Measurements from ENCODE around the gene CCDC200. TPM values are rescaled to one million over a fixed set of nuclear protein-coding genes. Genes with fewer than 3 reads are reported as not detected.

CCDC200 gene
- total RNA-seq, 1 donor, result not detected

DNA sequence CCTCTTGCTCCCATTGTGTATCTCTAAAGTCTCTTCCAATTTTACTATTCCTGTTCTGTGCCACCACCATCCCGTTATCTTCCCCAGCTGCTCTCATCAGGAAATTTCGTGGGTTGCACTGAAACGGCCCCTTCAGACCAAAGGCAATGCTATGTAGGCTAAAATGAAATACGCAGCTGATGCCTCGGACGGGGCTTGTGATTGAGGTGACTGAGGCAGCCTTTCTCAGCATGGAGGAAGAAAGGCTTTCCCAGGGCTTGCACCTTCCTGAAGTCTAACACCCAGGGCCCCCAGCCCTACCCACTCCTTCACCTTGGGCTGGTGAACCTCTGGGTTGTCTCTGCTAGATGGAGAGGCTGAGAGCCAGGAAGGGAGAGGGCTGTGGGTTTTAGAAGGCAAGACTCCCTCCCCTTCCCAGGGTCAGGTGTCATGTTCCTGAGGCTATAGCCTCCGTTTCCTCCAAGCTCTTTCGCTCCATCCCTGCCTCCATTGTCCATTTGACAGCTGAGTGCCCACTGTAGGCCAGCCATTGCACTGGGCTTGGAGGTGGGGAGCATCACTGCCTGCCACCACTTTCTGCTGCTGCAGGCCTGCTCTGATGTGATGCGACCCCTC, 7.8 kb downstream of the CCDC200 start:
- Histone ChIP-seq H3K79me2 (ENCODE audit: insufficient read depth, low read length) (no peaks in the 10 kb centered on the region), H3K36me3 (ENCODE audit: insufficient read depth, low read length) (peaks cover 60% of the 10 kb centered on the region), H3K9me3 (ENCODE audit: low read depth, low read length) (no peaks in the 10 kb centered on the region), H3K4me3 (ENCODE audit: insufficient read depth, low read length) (no peak overlapping the region), H3K4me2 (ENCODE audit: insufficient read depth, low read length) (no peak overlapping the region), H4K20me1 (ENCODE audit: insufficient read depth, low read length) (no peaks in the 10 kb centered on the region), H3K27ac (ENCODE audit: low read depth, low read length) (no peak overlapping the region), H3K4me1 (ENCODE audit: insufficient read depth, low read length) (no peaks in the 10 kb centered on the region), H2AFZ (ENCODE audit: low read length) (no peak overlapping the region), H3K27me3 (ENCODE audit: insufficient read depth, low read length) (no peaks in the 10 kb centered on the region)
- TF ChIP-seq, protein P1, sequence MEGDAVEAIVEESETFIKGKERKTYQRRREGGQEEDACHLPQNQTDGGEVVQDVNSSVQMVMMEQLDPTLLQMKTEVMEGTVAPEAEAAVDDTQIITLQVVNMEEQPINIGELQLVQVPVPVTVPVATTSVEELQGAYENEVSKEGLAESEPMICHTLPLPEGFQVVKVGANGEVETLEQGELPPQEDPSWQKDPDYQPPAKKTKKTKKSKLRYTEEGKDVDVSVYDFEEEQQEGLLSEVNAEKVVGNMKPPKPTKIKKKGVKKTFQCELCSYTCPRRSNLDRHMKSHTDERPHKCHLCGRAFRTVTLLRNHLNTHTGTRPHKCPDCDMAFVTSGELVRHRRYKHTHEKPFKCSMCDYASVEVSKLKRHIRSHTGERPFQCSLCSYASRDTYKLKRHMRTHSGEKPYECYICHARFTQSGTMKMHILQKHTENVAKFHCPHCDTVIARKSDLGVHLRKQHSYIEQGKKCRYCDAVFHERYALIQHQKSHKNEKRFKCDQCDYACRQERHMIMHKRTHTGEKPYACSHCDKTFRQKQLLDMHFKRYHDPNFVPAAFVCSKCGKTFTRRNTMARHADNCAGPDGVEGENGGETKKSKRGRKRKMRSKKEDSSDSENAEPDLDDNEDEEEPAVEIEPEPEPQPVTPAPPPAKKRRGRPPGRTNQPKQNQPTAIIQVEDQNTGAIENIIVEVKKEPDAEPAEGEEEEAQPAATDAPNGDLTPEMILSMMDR (IDR thresholded peaks at IDR 0.05; ENCODE audit: extremely low read depth, low read depth, low read length), result no peak
- no peak for DNase-seq (ENCODE audit: insufficient read length, low spot score, missing footprints)

DNA sequence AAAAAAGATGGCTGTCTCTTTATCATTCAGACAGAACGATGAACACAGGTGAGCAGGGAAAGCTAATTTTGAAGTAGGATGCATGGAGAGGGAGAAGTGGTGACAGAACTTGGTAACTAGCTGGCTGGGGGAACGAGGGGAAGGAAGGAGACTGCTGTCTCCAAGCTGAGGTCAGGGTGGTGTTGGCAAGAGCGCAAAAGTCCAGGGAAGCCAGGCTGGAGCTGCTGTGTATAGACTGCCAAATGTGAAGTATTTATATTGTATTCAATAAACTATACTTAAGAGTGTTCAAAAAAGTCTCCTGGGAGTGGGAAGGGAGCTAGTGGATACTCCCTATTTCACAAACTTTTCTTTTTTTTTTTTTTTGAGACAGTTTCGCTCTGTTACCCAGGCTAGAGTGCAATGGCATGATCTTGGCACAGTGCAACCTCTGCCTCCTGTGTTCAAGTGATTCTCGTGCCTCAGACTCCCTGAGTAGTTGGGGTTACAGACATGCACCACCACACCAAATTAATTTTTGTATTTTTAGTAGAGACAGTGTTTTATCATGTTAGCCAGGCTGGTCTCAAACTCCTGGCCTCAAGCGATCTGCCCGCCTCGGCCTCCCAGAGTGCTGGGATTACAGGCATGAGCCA, 8.6 kb downstream of the CCDC200 start:
- no peak overlapping the region for H2AFZ ChIP-seq (ENCODE audit: low read length)
- no peak for DNase-seq (ENCODE audit: insufficient read length, low spot score, missing footprints)
- no peaks in the 10 kb centered on the region for H3K79me2 ChIP-seq (ENCODE audit: insufficient read depth, low read length)
- H4K20me1 ChIP-seq (ENCODE audit: insufficient read depth, low read length), result no peaks in the 10 kb centered on the region
- TF ChIP-seq, protein P1 (IDR thresholded peaks at IDR 0.05; ENCODE audit: extremely low read depth, low read depth, low read length), result no peak
- H3K4me2 ChIP-seq (ENCODE audit: insufficient read depth, low read length), result no peak overlapping the region
- H3K27me3 ChIP-seq (ENCODE audit: insufficient read depth, low read length), result no peaks in the 10 kb centered on the region
- H3K9me3 ChIP-seq (ENCODE audit: low read depth, low read length), result no peaks in the 10 kb centered on the region
- H3K4me1 ChIP-seq (ENCODE audit: insufficient read depth, low read length), result no peaks in the 10 kb centered on the region
- no peak overlapping the region for H3K4me3 ChIP-seq (ENCODE audit: insufficient read depth, low read length)
- H3K27ac ChIP-seq (ENCODE audit: low read depth, low read length), result no peak overlapping the region
- H3K36me3 ChIP-seq (ENCODE audit: insufficient read depth, low read length), result peaks cover 64% of the 10 kb centered on the region

DNA sequence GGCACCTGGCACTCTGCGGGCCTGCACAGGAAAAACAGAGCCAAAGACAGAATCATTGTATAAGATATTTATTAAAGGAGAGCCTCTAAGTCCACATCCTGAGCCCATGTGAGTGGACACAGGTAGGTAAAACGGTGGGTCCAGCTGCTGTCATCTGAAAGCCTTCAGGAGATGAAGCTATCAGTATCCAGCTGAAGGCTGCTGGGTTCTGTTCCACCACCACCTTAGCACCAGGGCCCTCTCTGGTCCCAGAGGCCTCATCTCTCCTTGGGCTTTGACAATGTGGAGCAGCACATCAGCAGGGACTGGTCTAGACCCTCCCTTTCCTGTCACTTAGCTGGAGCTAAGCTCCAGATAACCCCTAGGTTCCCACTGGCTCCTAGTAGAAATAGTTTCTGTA, 9.4 kb downstream of the CCDC200 start:
- peak; percentile 29 for DNase-seq (ENCODE audit: insufficient read length, low spot score, missing footprints)
- no peaks in the 10 kb centered on the region for H3K4me1 ChIP-seq (ENCODE audit: insufficient read depth, low read length)
- no peak overlapping the region for H3K4me2 ChIP-seq (ENCODE audit: insufficient read depth, low read length)
- H3K79me2 ChIP-seq (ENCODE audit: insufficient read depth, low read length), result no peaks in the 10 kb centered on the region
- H3K36me3 ChIP-seq (ENCODE audit: insufficient read depth, low read length), result peaks cover 62% of the 10 kb centered on the region
- no peak overlapping the region for H3K27ac ChIP-seq (ENCODE audit: low read depth, low read length)
- no peak overlapping the region for H2AFZ ChIP-seq (ENCODE audit: low read length)
- TF ChIP-seq, protein P1 (IDR thresholded peaks at IDR 0.05; ENCODE audit: extremely low read depth, low read depth, low read length), result no peak
- H3K4me3 ChIP-seq (ENCODE audit: insufficient read depth, low read length), result no peak overlapping the region
- H3K9me3 ChIP-seq (ENCODE audit: low read depth, low read length), result no peaks in the 10 kb centered on the region
- no peaks in the 10 kb centered on the region for H3K27me3 ChIP-seq (ENCODE audit: insufficient read depth, low read length)
- no peaks in the 10 kb centered on the region for H4K20me1 ChIP-seq (ENCODE audit: insufficient read depth, low read length)

DNA sequence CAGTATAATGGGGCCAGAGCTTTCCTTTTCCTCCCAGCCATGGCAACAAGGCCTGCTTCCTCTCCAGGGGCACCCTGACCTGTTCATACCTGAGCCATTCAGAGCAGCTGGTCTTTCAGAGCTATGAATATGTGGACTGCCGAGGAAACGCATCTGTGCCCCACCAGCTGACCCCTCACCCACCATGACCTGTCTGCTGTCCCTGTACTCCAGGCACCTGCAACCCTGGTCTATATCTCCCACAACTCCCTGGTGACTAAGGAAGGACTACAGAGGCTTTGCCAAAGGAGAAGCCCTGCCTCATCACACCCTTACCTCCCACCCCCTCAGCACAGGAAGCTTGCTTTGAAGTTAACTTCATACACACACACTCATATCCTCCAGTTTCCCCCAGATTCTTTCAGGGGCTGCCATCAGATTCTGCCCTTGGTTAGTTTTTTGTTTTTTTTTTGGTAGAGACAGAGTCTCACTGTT, 10.8 kb downstream of the CCDC200 start:
- TF ChIP-seq, protein P1 (IDR thresholded peaks at IDR 0.05; ENCODE audit: extremely low read depth, low read depth, low read length), result no peak
- H2AFZ ChIP-seq (ENCODE audit: low read length), result no peak overlapping the region

More for the DNA sequence above, 10.8 kb downstream of the CCDC200 start:
- Histone ChIP-seq H3K4me3 (ENCODE audit: insufficient read depth, low read length) (no peak overlapping the region), H3K9me3 (ENCODE audit: low read depth, low read length) (no peaks in the 10 kb centered on the region), H3K4me1 (ENCODE audit: insufficient read depth, low read length) (peaks cover 10% of the 10 kb centered on the region), H3K27ac (ENCODE audit: low read depth, low read length) (no peak overlapping the region), H3K27me3 (ENCODE audit: insufficient read depth, low read length) (no peaks in the 10 kb centered on the region), H3K79me2 (ENCODE audit: insufficient read depth, low read length) (peaks cover 12% of the 10 kb centered on the region), H3K36me3 (ENCODE audit: insufficient read depth, low read length) (peaks cover 71% of the 10 kb centered on the region), H3K4me2 (ENCODE audit: insufficient read depth, low read length) (no peak overlapping the region), H4K20me1 (ENCODE audit: insufficient read depth, low read length) (no peaks in the 10 kb centered on the region)
- peak; percentile 18 for DNase-seq (ENCODE audit: insufficient read length, low spot score, missing footprints)

Measured in osteoblast (primary cell).